Parathyroid adenoma (tissue), 2 donors: ENCODE data around the gene CEBPG.

Experiments
- H2AFZ ChIP-seq: fragments of 300-600 bp; sonication (generic); one replicate; pipeline ENCODE4 v1.7.0; 2017; ENCODE audit warnings: antibody characterized with exemption, mild to moderate bottlenecking
- H3K27ac ChIP-seq: fragments of 300-600 bp; sonication (generic); one replicate; pipeline ENCODE4 v1.7.0; 2017
- H3K27me3 ChIP-seq: fragments of 300-600 bp; sonication (generic); one replicate; pipeline ENCODE4 v1.7.0; 2017; ENCODE audit warnings: low read length; ENCODE audit not compliant: control insufficient read depth, insufficient read depth
- H3K36me3 ChIP-seq: fragments of 300-600 bp; sonication (generic); one replicate; pipeline ENCODE4 v1.7.0; 2017; ENCODE audit warnings: low read length; ENCODE audit not compliant: control insufficient read depth, insufficient read depth
- H3K4me1 ChIP-seq: fragments of 300-600 bp; sonication (generic); one replicate; pipeline ENCODE4 v1.7.0; 2017; ENCODE audit warnings: control low read depth
- H3K4me2 ChIP-seq: fragments of 300-600 bp; sonication (generic); one replicate; pipeline ENCODE4 v1.7.0; 2017; ENCODE audit warnings: low read length
- H3K4me3 ChIP-seq: fragments of 300-600 bp; sonication (generic); one replicate; pipeline ENCODE4 v1.7.0; 2017; ENCODE audit warnings: low read depth, low read length
- H3K79me2 ChIP-seq: fragments of 300-600 bp; sonication (generic); one replicate; pipeline ENCODE4 v1.7.0; 2017; ENCODE audit warnings: control low read depth
- H3K9ac ChIP-seq: fragments of 300-600 bp; sonication (generic); one replicate; pipeline ENCODE4 v1.7.0; 2017; ENCODE audit warnings: mild to moderate bottlenecking
- H3K9me3 ChIP-seq: fragments of 300-600 bp; sonication (generic); one replicate; pipeline ENCODE4 v1.7.0; 2017; ENCODE audit warnings: low read length; ENCODE audit not compliant: control insufficient read depth
- CTCF ChIP-seq: fragments of 300-600 bp; sonication (generic); IDR thresholded peaks from one replicate; pipeline ENCODE4 v1.7.0; 2017; ENCODE audit warnings: antibody characterized with exemption, mild to moderate bottlenecking
- donor health status: primary hyperparathyroidism.

Gene CEBPG

DNA sequence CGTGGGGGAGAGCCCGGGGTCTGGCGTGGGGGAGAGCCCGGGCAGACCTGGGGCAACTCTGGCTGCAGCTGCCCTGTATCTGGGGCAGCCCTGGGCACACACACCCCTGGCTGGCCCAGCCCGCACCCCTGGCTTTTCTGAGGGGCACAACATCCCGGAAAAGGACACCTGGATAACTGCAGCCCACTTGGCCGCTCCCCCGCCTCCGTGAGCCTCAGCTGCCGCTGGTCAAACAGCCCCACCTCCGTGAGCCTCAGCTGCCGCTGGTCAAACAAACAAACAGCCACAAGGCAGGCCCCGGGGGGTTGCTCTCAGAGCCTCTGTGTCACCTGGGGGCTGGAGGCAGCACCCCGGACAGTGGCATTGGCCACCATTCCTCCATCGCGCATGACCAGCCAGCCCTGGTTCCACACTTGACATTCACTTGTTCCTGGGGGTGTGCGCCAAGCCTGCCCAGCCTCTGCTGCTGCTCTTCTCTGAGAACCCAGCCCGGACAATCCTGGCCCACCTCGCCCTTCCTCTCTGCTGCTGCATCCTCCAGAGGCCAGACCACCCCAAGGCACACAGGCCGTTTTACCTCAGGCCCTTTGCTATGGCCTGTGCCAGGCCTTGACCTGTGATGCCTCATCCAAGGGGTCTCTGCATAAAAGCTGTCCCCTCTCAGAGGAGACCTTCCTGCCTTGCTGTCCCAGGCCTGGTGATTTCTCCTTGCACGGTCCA, 19.9 kb downstream of the CEBPG start:
- Histone ChIP-seq H3K4me3 (no peak overlapping the region), H3K27ac (no peak overlapping the region), H3K4me1 (peaks cover 3% of the 10 kb centered on the region)

GRCh38 chr19:33394006-33394722, 20.7 kb downstream of the CEBPG start:
- no peak overlapping the region for H3K4me3 ChIP-seq
- no peak overlapping the region for H2AFZ ChIP-seq
- TF ChIP-seq CTCF: no peak
- no peaks in the 10 kb centered on the region for H3K27me3 ChIP-seq
- H3K27ac ChIP-seq: no peak overlapping the region
- peaks cover 3% of the 10 kb centered on the region for H3K4me1 ChIP-seq
- no peak overlapping the region for H3K4me2 ChIP-seq
- no peaks in the 10 kb centered on the region for H3K9me3 ChIP-seq
- H3K79me2 ChIP-seq: no peaks in the 10 kb centered on the region
- H3K9ac ChIP-seq: no peak overlapping the region
- H3K36me3 ChIP-seq: no peaks in the 10 kb centered on the region

More for the DNA sequence above, 19.9 kb downstream of the CEBPG start:
- H3K79me2 ChIP-seq: no peaks in the 10 kb centered on the region
- no peaks in the 10 kb centered on the region for H3K36me3 ChIP-seq
- H3K9ac ChIP-seq: no peak overlapping the region
- no peak overlapping the region for H2AFZ ChIP-seq
- no peak overlapping the region for H3K4me2 ChIP-seq
- no peaks in the 10 kb centered on the region for H3K27me3 ChIP-seq
- no peak for TF ChIP-seq CTCF
- H3K9me3 ChIP-seq: no peaks in the 10 kb centered on the region

DNA sequence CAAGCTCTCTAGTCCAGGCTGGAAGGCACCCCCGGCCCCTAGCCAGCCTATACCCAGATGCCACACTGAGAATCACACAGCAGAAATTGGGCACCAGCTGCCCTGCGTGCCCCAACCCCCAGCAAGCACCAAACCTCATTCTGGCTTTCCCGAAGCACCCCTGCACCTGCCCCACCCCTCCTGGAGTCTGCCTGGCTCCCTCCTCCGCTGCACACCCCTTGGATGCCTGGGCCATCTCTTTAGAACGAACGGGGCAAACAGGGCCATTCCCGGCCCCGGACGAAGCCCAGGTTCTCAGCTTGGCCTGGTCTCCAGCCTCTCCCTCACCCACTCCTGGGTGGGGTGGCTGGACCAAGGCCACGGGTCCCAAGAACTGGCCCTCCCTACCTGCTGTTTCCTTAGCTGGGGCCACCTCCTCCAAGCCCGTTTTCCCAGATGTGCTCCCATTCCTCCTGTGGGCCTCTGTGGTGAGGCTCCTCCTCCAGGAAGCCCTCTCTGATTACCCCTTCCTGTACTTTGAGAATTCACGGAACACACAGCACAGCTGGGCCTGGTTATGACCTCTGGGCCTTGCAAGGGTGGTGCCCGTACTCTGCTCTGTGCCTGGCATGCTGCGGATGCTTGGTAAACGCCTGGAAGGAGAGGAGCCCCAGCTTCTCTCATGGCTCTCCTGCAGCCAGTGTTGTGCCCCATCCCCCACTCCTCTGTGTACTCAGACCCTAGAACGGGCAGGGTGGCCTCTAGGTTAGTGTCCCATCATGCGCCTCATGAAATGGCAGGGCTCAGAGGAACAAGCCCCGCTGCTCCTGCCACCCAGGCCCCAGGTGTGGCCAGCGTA, 21.4 kb downstream of the CEBPG start:
- Histone ChIP-seq H3K4me3 (no peak overlapping the region), H3K27ac (no peak overlapping the region), H3K4me1 (peaks cover 3% of the 10 kb centered on the region)

More for the DNA sequence above, 21.4 kb downstream of the CEBPG start:
- Histone ChIP-seq H3K9me3 (no peaks in the 10 kb centered on the region), H3K36me3 (no peaks in the 10 kb centered on the region), H2AFZ (no peak overlapping the region), H3K27me3 (no peaks in the 10 kb centered on the region), H3K79me2 (no peaks in the 10 kb centered on the region), H3K9ac (no peak overlapping the region), H3K4me2 (no peak overlapping the region)
- no peak for TF ChIP-seq CTCF
